Measurements from ENCODE around the gene VCP. TPM values are rescaled to one million over a fixed set of nuclear protein-coding genes. Genes with fewer than 3 reads are reported as not detected.

Gene VCP
- total and polyA plus RNA-seq, 2 donors (not counting 1 experiment from before 2014, with no cell fraction given), result 93.0 to 178 TPM

DNA sequence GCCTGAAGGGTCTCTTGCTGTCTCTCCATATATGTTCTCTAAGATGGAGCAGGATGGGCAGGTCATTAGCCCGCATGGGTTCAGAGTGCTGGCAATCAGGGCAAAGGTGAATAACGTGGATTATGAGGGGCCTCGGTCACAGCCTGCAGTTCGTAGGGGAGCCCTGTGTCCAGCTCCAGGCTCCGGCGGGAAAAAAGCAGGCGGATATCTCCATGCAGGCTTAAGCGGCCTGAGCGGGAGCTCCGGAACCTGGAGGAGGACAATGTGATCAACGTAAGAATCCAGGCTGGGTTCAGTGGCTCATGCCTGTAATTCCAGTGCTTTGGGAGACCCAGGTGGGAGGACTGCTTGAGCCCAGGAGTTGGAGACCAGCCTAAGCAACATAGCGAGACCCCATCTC lies 32.7 kb upstream of the VCP start:
- Mint-ChIP-seq H3K27ac (no peak overlapping the region), H3K27me3 (no peaks in the 10 kb centered on the region), H3K4me1 (peaks cover 33% of the 10 kb centered on the region), H3K9me3 (ENCODE audit: insufficient read depth) (no peaks in the 10 kb centered on the region), H3K4me3 (peak overlapping the region; percentile 37)
- Histone ChIP-seq H4K20me1 (ENCODE audit: control insufficient read depth, insufficient read depth, low read length, poor library complexity, severe bottlenecking) (no peaks in the 10 kb centered on the region), H3K27me3 (replicated peaks in 1 of 4; ENCODE audit: control extremely low read depth in 1 of 4, control insufficient read depth in 3 of 4, insufficient read depth in 4 of 4, low read length in 3 of 4) (no peaks in the 10 kb centered on the region), H3K79me2 (ENCODE audit: control insufficient read depth, insufficient read depth, low read length) (peaks cover 16% of the 10 kb centered on the region), H3K9ac (ENCODE audit: low read length) (no peak overlapping the region), H3K27ac (ENCODE audit: low read length in 2 of 2) (no peak overlapping the region), H3K9me3 (ENCODE audit: control extremely low read depth in 1 of 3, control insufficient read depth in 2 of 3, insufficient read depth in 1 of 3, low read length in 2 of 3) (no peaks in the 10 kb centered on the region), H3K4me3 (ENCODE audit: control extremely low read depth in 1 of 5, extremely low read depth in 1 of 5, insufficient read depth in 1 of 5, low read depth in 2 of 5, low read length in 4 of 5) (no peak overlapping the region), H3K4me1 (ENCODE audit: control insufficient read depth in 2 of 2, insufficient read depth in 2 of 2, low read length in 2 of 2) (peaks cover 13 to 22% of the 10 kb centered on the region in 2 donors), H3K36me3 (replicated peaks in 1 of 2; ENCODE audit: control extremely low read depth in 1 of 2, control insufficient read depth in 1 of 2, extremely low read depth in 1 of 2, insufficient read depth in 2 of 2, low read length in 1 of 2) (peaks cover 0 to 23% of the 10 kb centered on the region in 2 experiments), H2AFZ (ENCODE audit: insufficient read depth, low read depth, low read length, poor library complexity, severe bottlenecking) (no peak overlapping the region), H3K4me2 (replicated peaks; ENCODE audit: low read depth, low read length, poor library complexity, severe bottlenecking) (no peak overlapping the region)
- DNase-seq, result peak; percentile 11
- ChIA-PET POLR2A (interaction anchor here (2.7 kb wide), 1 partner anchor 33 kb away, joined by 14 read pairs; the partner anchor contains the start of gene VCP), CTCF (interaction anchor here (0.8 to 3.0 kb wide), 5 partner anchors 9 to 498 kb away, joined by 3 to 13 read pairs (median 9); partner anchors contain the start of gene PIGO)
- WGBS (ENCODE audit: insufficient coverage), result 95% methylated on average over 11 of the region's 12 CpGs
- intact Hi-C loops (cut with micrococcal nuclease), result no loop called here
- TF ChIP-seq CTCF (IDR thresholded peaks at IDR 0.05) (no peak), EZH2 (IDR thresholded peaks at IDR 0.05; ENCODE audit: borderline replicate concordance, insufficient read depth, low read depth, low read length, poor library complexity, severe bottlenecking) (no peak)
- no peak for ATAC-seq (ENCODE audit: low read depth)

DNA sequence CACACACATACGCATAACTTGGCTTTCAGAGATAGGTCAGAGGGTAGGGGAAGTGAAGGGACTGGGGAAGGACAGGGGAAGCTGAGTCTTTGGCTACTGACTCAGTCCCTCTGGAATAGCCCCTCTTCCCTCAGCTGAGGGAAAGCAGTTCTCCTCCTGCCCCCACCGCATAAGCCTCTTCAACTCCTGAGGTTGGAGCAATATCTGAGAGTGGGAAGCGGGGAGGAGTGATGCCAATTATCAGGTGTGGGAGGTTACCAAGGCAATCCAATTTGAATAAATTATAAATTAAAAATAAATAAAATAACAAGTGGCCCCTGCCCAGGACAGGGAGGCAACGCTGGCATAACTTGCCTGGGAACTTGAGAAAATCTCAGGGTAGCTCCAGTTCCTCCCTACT lies 32.2 kb upstream of the VCP start:
- H3K27ac Mint-ChIP-seq, result no peak overlapping the region
- no peak for ATAC-seq (ENCODE audit: low read depth)

More for the DNA sequence above, 32.2 kb upstream of the VCP start:
- H3K27ac ChIP-seq (ENCODE audit: low read length in 2 of 2), result no peak overlapping the region
- intact Hi-C loops (cut with micrococcal nuclease), result no loop called here
- ChIA-PET POLR2A (interaction anchor here (2.0 to 2.7 kb wide), 2 partner anchors 11 to 33 kb away, joined by 9 to 14 read pairs; partner anchors contain the start of genes ATOSB and VCP), CTCF (interaction anchor here (0.8 to 3.0 kb wide), 5 partner anchors 8 to 499 kb away, joined by 3 to 13 read pairs (median 10); partner anchors contain the start of genes ATOSB and PIGO)
- H3K27me3 ChIP-seq (replicated peaks in 1 of 4; ENCODE audit: control extremely low read depth in 1 of 4, control insufficient read depth in 3 of 4, insufficient read depth in 4 of 4, low read length in 3 of 4), result no peaks in the 10 kb centered on the region
- peaks cover 16% of the 10 kb centered on the region for H3K79me2 ChIP-seq (ENCODE audit: control insufficient read depth, insufficient read depth, low read length)
- H3K4me2 ChIP-seq (replicated peaks; ENCODE audit: low read depth, low read length, poor library complexity, severe bottlenecking), result no peak overlapping the region
- H3K36me3 ChIP-seq (replicated peaks in 1 of 2; ENCODE audit: control extremely low read depth in 1 of 2, control insufficient read depth in 1 of 2, extremely low read depth in 1 of 2, insufficient read depth in 2 of 2, low read length in 1 of 2), result peaks cover 0 to 28% of the 10 kb centered on the region in 2 experiments
- no peak overlapping the region for H2AFZ ChIP-seq (ENCODE audit: insufficient read depth, low read depth, low read length, poor library complexity, severe bottlenecking)
- Mint-ChIP-seq H3K4me1 (peaks cover 30% of the 10 kb centered on the region), H3K9me3 (ENCODE audit: insufficient read depth) (no peaks in the 10 kb centered on the region), H3K27me3 (no peaks in the 10 kb centered on the region), H3K4me3 (peak overlapping the region; percentile 37)
- no peak overlapping the region for H3K9ac ChIP-seq (ENCODE audit: low read length)
- H3K4me1 ChIP-seq (ENCODE audit: control insufficient read depth in 2 of 2, insufficient read depth in 2 of 2, low read length in 2 of 2), result peaks cover 13 to 22% of the 10 kb centered on the region in 2 donors
- WGBS (ENCODE audit: insufficient coverage), result no CpG with 5 or more reads among the region's 4 CpGs
- no peak for DNase-seq
- no peak overlapping the region for H3K4me3 ChIP-seq (ENCODE audit: control extremely low read depth in 1 of 5, extremely low read depth in 1 of 5, insufficient read depth in 1 of 5, low read depth in 2 of 5, low read length in 4 of 5)
- H3K9me3 ChIP-seq (ENCODE audit: control extremely low read depth in 1 of 3, control insufficient read depth in 2 of 3, insufficient read depth in 1 of 3, low read length in 2 of 3), result no peaks in the 10 kb centered on the region
- TF ChIP-seq CTCF (IDR thresholded peaks at IDR 0.05) (no peak), EZH2 (IDR thresholded peaks at IDR 0.05; ENCODE audit: borderline replicate concordance, insufficient read depth, low read depth, low read length, poor library complexity, severe bottlenecking) (no peak)
- H4K20me1 ChIP-seq (ENCODE audit: control insufficient read depth, insufficient read depth, low read length, poor library complexity, severe bottlenecking), result no peaks in the 10 kb centered on the region
